H1 (cell line): ENCODE data around the gene LYRM4. TPM values are rescaled to one million over a fixed set of nuclear protein-coding genes. Genes with fewer than 3 reads are reported as not detected.

Experiments used
- CTCF ChIA-PET: fragments of 300-600 bp; sonication (Branson Sonifier 250); formaldehyde crosslinking; loops from one replicate; lab custom pipeline; 2021; ENCODE audit not compliant: partially characterized antibody; lab: Charles Lee
- POLR2A ChIA-PET: fragments of 300-600 bp; sonication (Branson Sonifier 250); formaldehyde crosslinking; loops from one replicate; lab custom pipeline; 2021; ENCODE audit warnings: inconsistent platforms; ENCODE audit not compliant: partially characterized antibody; lab: Charles Lee
- DNase-seq, 2 experiments: peaks; one replicate each; pipeline versions ENCODE4 v3.0.0 to v3.0.0-alpha.2; 2010 to 2022; ENCODE audit warnings: low spot score in 2 of 2, low read depth in 1 of 2, mixed read lengths in 1 of 2
- FAIRE-seq: peaks from 2 replicates; lab custom pipeline; 2011; peaks lifted over from hg19 to GRCh38; lab: Jason Lieb, UNC
- H2AFZ ChIP-seq: 2 replicates; pipeline ENCODE4 v1.8.1; 2012; ENCODE audit warnings: low read length, inconsistent platforms
- H2AK5ac ChIP-seq: 2 replicates; pipeline ENCODE4 v1.6.1; 2013; ENCODE audit warnings: low read depth, low read length
- H2BK120ac ChIP-seq: replicated peaks from 2 replicates; pipeline ENCODE3; 2013; ENCODE audit warnings: low read depth, low read length, inconsistent platforms
- H2BK12ac ChIP-seq: 2 replicates; pipeline ENCODE4 v1.6.1; 2013; ENCODE audit warnings: low read depth, low read length
- H2BK15ac ChIP-seq: 2 replicates; pipeline ENCODE4 v1.6.1; 2013; ENCODE audit warnings: low read length
- H2BK20ac ChIP-seq: 2 replicates; pipeline ENCODE4 v1.6.1; 2013; ENCODE audit warnings: low read length
- H2BK5ac ChIP-seq: 2 replicates; pipeline ENCODE4 v1.6.1; 2013; ENCODE audit warnings: low read depth, low read length
- H3K14ac ChIP-seq: 2 replicates; pipeline ENCODE4 v1.6.1; 2013; ENCODE audit warnings: inconsistent platforms; ENCODE audit not compliant: insufficient read length
- H3K18ac ChIP-seq: 2 replicates; pipeline ENCODE4 v1.6.1; 2013; ENCODE audit warnings: low read length; ENCODE audit errors: extremely low read depth
- H3K23ac ChIP-seq: 2 replicates; pipeline ENCODE4 v1.6.1; 2013; ENCODE audit warnings: inconsistent platforms; ENCODE audit not compliant: insufficient read length
- H3K23me2 ChIP-seq: 2 replicates; pipeline ENCODE4 v1.6.1; 2013; ENCODE audit warnings: low read depth, low read length
- H3K27ac ChIP-seq: 2 replicates; pipeline ENCODE4 v1.6.1; 2011; ENCODE audit warnings: low read depth, low read length, inconsistent platforms
- H3K27me3 ChIP-seq, 4 experiments: replicated peaks in 1 of 4; 1 replicate in 1 of 4; 2 replicates in 3 of 4; pipeline versions ENCODE4 v1.6.1 to v1.8.1; 2011 to 2013; ENCODE audit warnings: low read length in 3 of 4, mild to moderate bottlenecking in 3 of 4, inconsistent platforms in 2 of 4, mixed read lengths in 2 of 4, moderate library complexity in 1 of 4; ENCODE audit not compliant: control insufficient read depth in 3 of 4, insufficient read depth in 3 of 4; ENCODE audit errors: extremely low read depth in 1 of 4
- H3K36me3 ChIP-seq, 4 experiments: 2 replicates each; pipeline versions ENCODE4 v1.6.1 to v1.8.1; 2011 to 2013; ENCODE audit warnings: mild to moderate bottlenecking in 4 of 4, low read length in 3 of 4, moderate library complexity in 2 of 4, control low read depth in 1 of 4, inconsistent platforms in 1 of 4; ENCODE audit not compliant: insufficient read depth in 4 of 4, control insufficient read depth in 2 of 4
- H3K4ac ChIP-seq: replicated peaks from 2 replicates; pipeline ENCODE3; 2013; ENCODE audit warnings: low read length, low read depth, mixed read lengths, inconsistent platforms; ENCODE audit not compliant: insufficient read length
- H3K4me1 ChIP-seq, 4 experiments: replicated peaks in 1 of 4; 1 replicate in 1 of 4; 2 replicates in 3 of 4; pipeline versions ENCODE4 v1.6.1 to v1.8.1; 2011 to 2013; ENCODE audit warnings: low read length in 3 of 4, inconsistent platforms in 2 of 4, mixed read lengths in 1 of 4; ENCODE audit not compliant: insufficient read depth in 4 of 4, control insufficient read depth in 3 of 4
- H3K4me2 ChIP-seq, 2 experiments: 2 replicates each; pipeline versions ENCODE4 v1.6.1 to v1.8.1; 2011 to 2013; ENCODE audit warnings: low read depth in 2 of 2, low read length in 2 of 2, control low read depth in 1 of 2, inconsistent platforms in 1 of 2, mild to moderate bottlenecking in 1 of 2; ENCODE audit not compliant: insufficient read depth in 1 of 2
- H3K4me3 ChIP-seq, 4 experiments: fragments of 200-600, 300-600 bp in 1 of 4; sonication (generic), shearing (Covaris generic), sonication (Bioruptor Twin) in 1 of 4; 2 replicates each; pipeline versions ENCODE4 v1.5.1 to v1.8.1; 2011 to 2016; ENCODE audit warnings: low read length in 4 of 4, low read depth in 3 of 4, control low read depth in 2 of 4, inconsistent platforms in 2 of 4, mild to moderate bottlenecking in 2 of 4, mixed read lengths in 1 of 4, moderate library complexity in 1 of 4; ENCODE audit not compliant: insufficient read depth in 2 of 4; ENCODE audit errors: extremely low read depth in 1 of 4
- H3K56ac ChIP-seq: replicated peaks from 2 replicates; pipeline ENCODE3; 2013; ENCODE audit warnings: low read depth, mild to moderate bottlenecking, mixed read lengths, low read length, inconsistent platforms; ENCODE audit not compliant: insufficient read length
- H3K79me1 ChIP-seq: 2 replicates; pipeline ENCODE4 v1.6.1; 2013; ENCODE audit warnings: low read depth, low read length, control low read depth
- H3K79me2 ChIP-seq, 2 experiments: 2 replicates each; pipeline versions ENCODE4 v1.6.1 to v1.8.1; 2012 to 2013; ENCODE audit warnings: low read length in 2 of 2, mild to moderate bottlenecking in 2 of 2, inconsistent platforms in 1 of 2; ENCODE audit not compliant: insufficient read depth in 2 of 2, control insufficient read depth in 1 of 2
- H3K9ac ChIP-seq, 4 experiments: replicated peaks in 1 of 4; 1 replicate in 1 of 4; 2 replicates in 3 of 4; pipeline versions ENCODE4 v1.6.1 to v1.8.1; 2011 to 2013; ENCODE audit warnings: low read depth in 3 of 4, low read length in 3 of 4, control low read depth in 2 of 4, mild to moderate bottlenecking in 2 of 4, moderate library complexity in 2 of 4, inconsistent platforms in 1 of 4; ENCODE audit errors: extremely low read depth in 1 of 4
- H3K9me3 ChIP-seq, 2 experiments: 2 replicates each; pipeline versions ENCODE4 v1.6.1 to v1.8.1; 2012 to 2013; ENCODE audit warnings: mild to moderate bottlenecking in 2 of 2, moderate library complexity in 2 of 2, control low read depth in 1 of 2, inconsistent platforms in 1 of 2, low read depth in 1 of 2, low read length in 1 of 2, mixed read lengths in 1 of 2; ENCODE audit not compliant: insufficient read depth in 2 of 2
- H4K20me1 ChIP-seq, 2 experiments: replicated peaks in 1 of 2; 2 replicates each; pipeline versions ENCODE3 to v1.8.1; 2011 to 2013; ENCODE audit warnings: inconsistent platforms in 2 of 2, low read length in 2 of 2, mild to moderate bottlenecking in 1 of 2; ENCODE audit not compliant: insufficient read depth in 2 of 2, control insufficient read depth in 1 of 2
- H4K5ac ChIP-seq: 2 replicates; pipeline ENCODE4 v1.6.1; 2013; ENCODE audit warnings: low read length, low read depth, mixed read lengths, inconsistent platforms; ENCODE audit not compliant: insufficient read length
- H4K8ac ChIP-seq: 2 replicates; pipeline ENCODE4 v1.8.0; 2013; ENCODE audit warnings: mild to moderate bottlenecking, moderate library complexity, low read length, inconsistent platforms; ENCODE audit not compliant: insufficient read depth; ENCODE audit errors: extremely low read depth
- H4K91ac ChIP-seq: replicated peaks from 2 replicates; pipeline ENCODE3; 2013; ENCODE audit warnings: low read length, mixed read lengths, inconsistent platforms; ENCODE audit not compliant: insufficient read length
- ATF3 ChIP-seq: IDR thresholded peaks from 2 replicates; pipeline ENCODE4 v1.6.1; 2011; ENCODE audit warnings: low read depth, mild to moderate bottlenecking, low read length; ENCODE audit not compliant: insufficient read depth
- GABPA ChIP-seq: IDR thresholded peaks from 2 replicates; pipeline ENCODE4 v1.6.1; 2011; ENCODE audit warnings: mild to moderate bottlenecking, low read length, moderate library complexity, borderline replicate concordance; ENCODE audit not compliant: insufficient read depth
- KDM1A ChIP-seq: fragments of 200-600, 300-600 bp; sonication (generic); IDR thresholded peaks from 2 replicates; pipeline ENCODE4 v1.7.1; 2016; ENCODE audit warnings: mild to moderate bottlenecking, low read length, borderline replicate concordance
- KDM5A ChIP-seq: fragments of 200-600 bp; IDR thresholded peaks from 2 replicates; pipeline ENCODE4 v1.7.1; 2012; ENCODE audit warnings: mild to moderate bottlenecking, low read length, inconsistent platforms, mixed read lengths
- NRF1 ChIP-seq: IDR thresholded peaks from 2 replicates; pipeline ENCODE4 v1.6.1; 2011; ENCODE audit warnings: mild to moderate bottlenecking, low read depth, low read length, improper control_type of control experiment
- SAP30 ChIP-seq: fragments of 300-600 bp; sonication (generic); IDR thresholded peaks from 2 replicates; pipeline ENCODE4 v1.7.1; 2012; ENCODE audit warnings: low read length, moderate library complexity, mild to moderate bottlenecking, inconsistent platforms; ENCODE audit not compliant: insufficient read depth, insufficient replicate concordance
- SP2 ChIP-seq: IDR thresholded peaks from 2 replicates; pipeline ENCODE4 v1.6.1; 2012; ENCODE audit warnings: mild to moderate bottlenecking, low read length, inconsistent platforms
- WGBS, 2 experiments: shearing (Covaris generic) in 1 of 2; methylation state at CpG; one replicate each; pipeline versions ENCODE4 v1.1.6 to v1.1.7; 2013 to 2015; ENCODE audit warnings: low lambda C conversion rate in 2 of 2, mixed read lengths in 2 of 2, inconsistent platforms in 1 of 2, low coverage in 1 of 2, missing lambda C conversion rate in 1 of 2; ENCODE audit not compliant: insufficient replicate concordance in 2 of 2, insufficient coverage in 1 of 2, insufficient read length in 1 of 2; ENCODE audit errors: extremely low coverage in 1 of 2, missing lambda C conversion rate in 1 of 2; 5-methylcytosine and 5-hydroxymethylcytosine counted together
- polyA plus RNA-seq, 7 experiments: library from polyadenylated mRNA; depleted of rRNA in 3 of 7; stranded (reverse) in 5 of 7; unstranded in 2 of 7; fragments of >200 nt in 5 of 7; fragments of 200-250 nt in 2 of 7; gene quantifications; 1 replicate in 5 of 7; 2 replicates in 1 of 7; 4 replicates in 1 of 7; pipeline versions ENCODE4 v1.2.1 to v1.2.3, GENCODE V29; 2011 to 2013; ENCODE audit warnings: missing spikeins in 2 of 7, mixed read lengths in 2 of 7
- total RNA-seq: library from RNA; stranded (reverse); fragmentation: NEBNext Ultra II Directional; extraction: Animal tissue kit (Norgen Biotek cat#: 25700); gene quantifications from 2 replicates; pipeline ENCODE4 v1.2.1, GENCODE V29; 2021

LYRM4 gene
- total and polyA plus RNA-seq, 2 of the 8 experiments (the other 6 are each of a cell fraction or from before 2014, with no cell fraction given): 56.6 to 62.8 TPM

GRCh38 chr6:5285081-5285480 lies 24.3 kb upstream of the LYRM4 start:
- Histone ChIP-seq H4K20me1 (no peaks in the 10 kb centered on the region), H3K27ac (no peak overlapping the region), H3K18ac (no peak overlapping the region), H3K79me2 (no peaks in the 10 kb centered on the region; a peak in 1 of 4 replicates), H3K9ac (no peak overlapping the region), H3K36me3 (no peaks in the 10 kb centered on the region), H3K23me2 (no peaks in the 10 kb centered on the region), H3K4me2 (no peak overlapping the region), H3K4ac (no peak overlapping the region), H2BK120ac (no peak overlapping the region), H3K9me3 (no peaks in the 10 kb centered on the region), H3K27me3 (no peaks in the 10 kb centered on the region), H2BK15ac (no peak overlapping the region), H2BK20ac (no peak overlapping the region), H4K5ac (no peak overlapping the region)
- no peak for DNase-seq
- WGBS, 2 experiments: 84% methylated on average over 6 of the region's 6 CpGs; no CpG with 5 or more reads in 1 of the 2 experiments
- ChIA-PET POLR2A (interaction anchor here (0.9 to 1.1 kb wide), 2 partner anchors 23 to 25 kb away, joined by 3 read pairs; no protein-coding TSS in a partner anchor), CTCF (interaction anchor here (0.6 to 2.7 kb wide), 6 partner anchors 9 to 916 kb away, joined by 3 to 8 read pairs (median 3); no protein-coding TSS in a partner anchor)
- FAIRE-seq: no peak
- no peak for TF ChIP-seq SAP30
- no peak for TF ChIP-seq KDM5A
- TF ChIP-seq KDM1A: no peak
- no peak for TF ChIP-seq ATF3
- no peak for TF ChIP-seq GABPA
- TF ChIP-seq SP2: no peak
- TF ChIP-seq NRF1: no peak
- TF ChIP-seq, all 59 proteins: peak for 0
- no peak overlapping the region for H2AFZ ChIP-seq
- H2BK5ac ChIP-seq: no peak overlapping the region
- no peak overlapping the region for H3K56ac ChIP-seq
- no peak overlapping the region for H4K8ac ChIP-seq
- no peak overlapping the region for H3K14ac ChIP-seq
- no peak overlapping the region for H4K91ac ChIP-seq
- peaks cover 8% of the 10 kb centered on the region; the same call in 1 of the 2 replicates for H3K79me1 ChIP-seq
- no peak overlapping the region for H3K23ac ChIP-seq
- H3K4me1 ChIP-seq: peaks cover 0 to 7% (median 2%) of the 10 kb centered on the region in 4 experiments; a peak in 3 of 7 replicates
- no peak overlapping the region for H2AK5ac ChIP-seq
- no peak overlapping the region for H3K4me3 ChIP-seq
- no peak overlapping the region for H2BK12ac ChIP-seq
